Measurements from ENCODE around the gene SYT1. TPM values are rescaled to one million over a fixed set of nuclear protein-coding genes. Genes with fewer than 3 reads are reported as not detected.
A peak's percentile ranks its signal among the peaks of the same experiment; 100 is the strongest.

The SYT1 gene
- total and polyA plus RNA-seq, 2 donors (not counting 1 experiment from before 2014, with no cell fraction given), result 0.90 to 2.1 TPM

DNA sequence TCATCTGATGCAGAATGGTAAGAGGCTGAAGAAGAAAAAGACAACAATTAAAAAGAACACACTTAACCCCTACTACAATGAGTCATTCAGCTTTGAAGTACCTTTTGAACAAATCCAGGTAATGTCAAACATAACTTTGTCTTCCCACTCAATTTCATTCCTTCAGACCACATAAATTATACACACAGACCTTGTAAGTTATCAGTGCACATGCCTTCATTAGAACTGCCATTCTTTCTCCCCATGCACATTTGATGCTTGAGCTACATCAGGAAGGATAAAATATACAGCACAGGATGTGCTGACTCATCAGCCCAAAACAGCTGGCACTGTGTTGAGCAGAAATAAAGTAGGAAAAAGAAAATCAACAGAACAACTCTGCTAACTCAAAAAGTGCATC, 579.5 kb downstream of the SYT1 start:
- Histone ChIP-seq H3K27me3 (ENCODE audit: control insufficient read depth, insufficient read depth, low read length) (no peaks in the 10 kb centered on the region), H3K27ac (ENCODE audit: insufficient read depth, low read length) (no peak overlapping the region)

DNA sequence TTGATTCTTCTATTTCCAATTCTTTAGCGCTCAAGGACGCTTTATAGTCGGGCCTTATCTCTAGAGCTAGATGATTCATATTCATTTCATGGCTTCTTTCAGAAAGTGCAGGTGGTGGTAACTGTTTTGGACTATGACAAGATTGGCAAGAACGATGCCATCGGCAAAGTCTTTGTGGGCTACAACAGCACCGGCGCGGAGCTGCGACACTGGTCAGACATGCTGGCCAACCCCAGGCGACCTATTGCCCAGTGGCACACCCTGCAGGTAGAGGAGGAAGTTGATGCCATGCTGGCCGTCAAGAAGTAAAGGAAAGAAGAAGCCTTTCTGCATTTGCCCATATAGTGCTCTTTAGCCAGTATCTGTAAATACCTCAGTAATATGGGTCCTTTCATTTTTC, 584.2 kb downstream of the SYT1 start:
- no peaks in the 10 kb centered on the region for H3K4me1 ChIP-seq (ENCODE audit: control insufficient read depth, extremely low read depth, insufficient read depth, low read length)
- H3K4me3 ChIP-seq (replicated peaks in 1 of 4; ENCODE audit: control extremely low read depth in 1 of 4, insufficient read depth in 1 of 4, low read depth in 3 of 4, low read length in 4 of 4), result no peak overlapping the region
- no peaks in the 10 kb centered on the region for H4K20me1 ChIP-seq (ENCODE audit: control insufficient read depth, extremely low read depth, insufficient read depth, low read length)
- H2AFZ ChIP-seq (ENCODE audit: low read length), result no peak overlapping the region
- no peak for DNase-seq (ENCODE audit: low read depth in 2 of 2)
- no peaks in the 10 kb centered on the region for H3K9me3 ChIP-seq (ENCODE audit: control insufficient read depth, insufficient read depth, low read depth, low read length)
- TF ChIP-seq EZH2 (IDR thresholded peaks at IDR 0.05; ENCODE audit: low read length, missing control alignments), result no peak
- no peak for TF ChIP-seq CTCF (conservative IDR thresholded peaks at IDR 0.05 in 1 of 2, IDR thresholded peaks at IDR 0.05 in 1 of 2; ENCODE audit: low read depth in 1 of 2, low read length in 2 of 2)
- no peaks in the 10 kb centered on the region for H3K36me3 ChIP-seq (ENCODE audit: control insufficient read depth, insufficient read depth, low read length)
- H3K4me2 ChIP-seq (ENCODE audit: extremely low read depth, insufficient read depth, low read length), result no peak overlapping the region
- H3K27ac ChIP-seq (ENCODE audit: insufficient read depth, low read length), result no peak overlapping the region
- no peak overlapping the region for H3K9ac ChIP-seq (ENCODE audit: insufficient read depth, low read length)
- H3K27me3 ChIP-seq (ENCODE audit: control insufficient read depth, insufficient read depth, low read length), result no peaks in the 10 kb centered on the region
- H3K79me2 ChIP-seq (ENCODE audit: control insufficient read depth, insufficient read depth, low read length), result no peaks in the 10 kb centered on the region

More for the DNA sequence above, 579.5 kb downstream of the SYT1 start:
- Histone ChIP-seq H3K4me1 (ENCODE audit: control insufficient read depth, extremely low read depth, insufficient read depth, low read length) (no peaks in the 10 kb centered on the region), H3K9me3 (ENCODE audit: control insufficient read depth, insufficient read depth, low read depth, low read length) (no peaks in the 10 kb centered on the region), H3K36me3 (ENCODE audit: control insufficient read depth, insufficient read depth, low read length) (no peaks in the 10 kb centered on the region), H3K4me2 (ENCODE audit: extremely low read depth, insufficient read depth, low read length) (no peak overlapping the region), H4K20me1 (ENCODE audit: control insufficient read depth, extremely low read depth, insufficient read depth, low read length) (no peaks in the 10 kb centered on the region), H2AFZ (ENCODE audit: low read length) (no peak overlapping the region), H3K4me3 (replicated peaks in 1 of 4; ENCODE audit: control extremely low read depth in 1 of 4, insufficient read depth in 1 of 4, low read depth in 3 of 4, low read length in 4 of 4) (no peak overlapping the region), H3K9ac (ENCODE audit: insufficient read depth, low read length) (no peak overlapping the region), H3K79me2 (ENCODE audit: control insufficient read depth, insufficient read depth, low read length) (no peaks in the 10 kb centered on the region)
- no peak for TF ChIP-seq EZH2 (IDR thresholded peaks at IDR 0.05; ENCODE audit: low read length, missing control alignments)
- no peak for TF ChIP-seq CTCF (conservative IDR thresholded peaks at IDR 0.05 in 1 of 2, IDR thresholded peaks at IDR 0.05 in 1 of 2; ENCODE audit: low read depth in 1 of 2, low read length in 2 of 2)
- peak; percentile 57 to 68 for DNase-seq (ENCODE audit: low read depth in 2 of 2)

- H2AFZ ChIP-seq (ENCODE audit: low read length), result peak overlapping the region; percentile 14
- H3K36me3 ChIP-seq (ENCODE audit: control insufficient read depth, insufficient read depth, low read length), result no peaks in the 10 kb centered on the region
- no peak for DNase-seq (ENCODE audit: low read depth in 2 of 2)
- H3K27me3 ChIP-seq (ENCODE audit: control insufficient read depth, insufficient read depth, low read length), result no peaks in the 10 kb centered on the region
- H3K79me2 ChIP-seq (ENCODE audit: control insufficient read depth, insufficient read depth, low read length), result no peaks in the 10 kb centered on the region
- TF ChIP-seq EZH2 (IDR thresholded peaks at IDR 0.05; ENCODE audit: low read length, missing control alignments) (no peak), CTCF (conservative IDR thresholded peaks at IDR 0.05 in 1 of 2, IDR thresholded peaks at IDR 0.05 in 1 of 2; ENCODE audit: low read depth in 1 of 2, low read length in 2 of 2) (no peak)
- no peaks in the 10 kb centered on the region for H3K9me3 ChIP-seq (ENCODE audit: control insufficient read depth, insufficient read depth, low read depth, low read length)
- no peak overlapping the region for H3K4me3 ChIP-seq (replicated peaks in 1 of 4; ENCODE audit: control extremely low read depth in 1 of 4, insufficient read depth in 1 of 4, low read depth in 3 of 4, low read length in 4 of 4)
- no peaks in the 10 kb centered on the region for H3K4me1 ChIP-seq (ENCODE audit: control insufficient read depth, extremely low read depth, insufficient read depth, low read length)
- H3K9ac ChIP-seq (ENCODE audit: insufficient read depth, low read length), result no peak overlapping the region
- H4K20me1 ChIP-seq (ENCODE audit: control insufficient read depth, extremely low read depth, insufficient read depth, low read length), result no peaks in the 10 kb centered on the region
- no peak overlapping the region for H3K27ac ChIP-seq (ENCODE audit: insufficient read depth, low read length)
- peak overlapping the region; percentile 18 for H3K4me2 ChIP-seq (ENCODE audit: extremely low read depth, insufficient read depth, low read length)
Measured at GRCh38 chr12:79451365-79451764, 586.8 kb downstream of the SYT1 start.
